Measurements from ENCODE around the gene FAM171A1.

DNA sequence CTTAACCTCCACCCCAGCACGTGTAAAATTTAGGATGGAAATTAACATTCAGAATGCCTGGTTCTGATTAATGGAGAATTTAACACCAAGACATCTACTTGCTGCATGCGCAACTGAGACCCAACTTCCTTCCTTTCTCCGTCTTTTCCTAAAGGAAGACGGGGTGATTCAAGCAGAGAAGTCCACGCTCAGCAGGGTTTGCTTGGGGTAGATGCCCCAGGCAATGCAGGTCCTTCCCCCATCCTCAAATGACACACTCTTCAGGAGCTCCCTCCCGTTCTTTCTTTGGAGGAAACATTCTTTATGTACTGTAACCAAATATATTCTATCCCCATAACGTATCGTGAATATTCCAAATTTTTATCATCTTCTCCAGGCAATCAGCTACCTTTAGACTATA lies 47.0 kb downstream of the FAM171A1 start:
- no peak for TF ChIP-seq EZH2 (IDR thresholded peaks at IDR 0.05; ENCODE audit: low read length, missing control alignments)
- TF ChIP-seq, protein P1, sequence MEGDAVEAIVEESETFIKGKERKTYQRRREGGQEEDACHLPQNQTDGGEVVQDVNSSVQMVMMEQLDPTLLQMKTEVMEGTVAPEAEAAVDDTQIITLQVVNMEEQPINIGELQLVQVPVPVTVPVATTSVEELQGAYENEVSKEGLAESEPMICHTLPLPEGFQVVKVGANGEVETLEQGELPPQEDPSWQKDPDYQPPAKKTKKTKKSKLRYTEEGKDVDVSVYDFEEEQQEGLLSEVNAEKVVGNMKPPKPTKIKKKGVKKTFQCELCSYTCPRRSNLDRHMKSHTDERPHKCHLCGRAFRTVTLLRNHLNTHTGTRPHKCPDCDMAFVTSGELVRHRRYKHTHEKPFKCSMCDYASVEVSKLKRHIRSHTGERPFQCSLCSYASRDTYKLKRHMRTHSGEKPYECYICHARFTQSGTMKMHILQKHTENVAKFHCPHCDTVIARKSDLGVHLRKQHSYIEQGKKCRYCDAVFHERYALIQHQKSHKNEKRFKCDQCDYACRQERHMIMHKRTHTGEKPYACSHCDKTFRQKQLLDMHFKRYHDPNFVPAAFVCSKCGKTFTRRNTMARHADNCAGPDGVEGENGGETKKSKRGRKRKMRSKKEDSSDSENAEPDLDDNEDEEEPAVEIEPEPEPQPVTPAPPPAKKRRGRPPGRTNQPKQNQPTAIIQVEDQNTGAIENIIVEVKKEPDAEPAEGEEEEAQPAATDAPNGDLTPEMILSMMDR (conservative IDR thresholded peaks at IDR 0.05 in 1 of 2, IDR thresholded peaks at IDR 0.05 in 1 of 2; ENCODE audit: low read depth in 1 of 2, low read length in 2 of 2), result no peak

Measured in fibroblast of lung (primary cell).